GM19240 (cell line): Measurements from ENCODE around the gene HDGFL2.

ENCODE experiments used
- DNase-seq: peaks from one replicate; pipeline ENCODE4 v3.0.0; 2011; ENCODE audit warnings: low spot score; ENCODE audit not compliant: insufficient read length

HDGFL2 gene

GRCh38 chr19:4464815-4465581 lies 7.1 kb upstream of the HDGFL2 start:
- no peak for DNase-seq

GRCh38 chr19:4467835-4468234 lies 4.3 kb upstream of the HDGFL2 start:
- DNase-seq = no peak

GRCh38 chr19:4471403-4472173 lies 509 bp upstream of the HDGFL2 start:
- DNase-seq = peak; percentile 96

DNA sequence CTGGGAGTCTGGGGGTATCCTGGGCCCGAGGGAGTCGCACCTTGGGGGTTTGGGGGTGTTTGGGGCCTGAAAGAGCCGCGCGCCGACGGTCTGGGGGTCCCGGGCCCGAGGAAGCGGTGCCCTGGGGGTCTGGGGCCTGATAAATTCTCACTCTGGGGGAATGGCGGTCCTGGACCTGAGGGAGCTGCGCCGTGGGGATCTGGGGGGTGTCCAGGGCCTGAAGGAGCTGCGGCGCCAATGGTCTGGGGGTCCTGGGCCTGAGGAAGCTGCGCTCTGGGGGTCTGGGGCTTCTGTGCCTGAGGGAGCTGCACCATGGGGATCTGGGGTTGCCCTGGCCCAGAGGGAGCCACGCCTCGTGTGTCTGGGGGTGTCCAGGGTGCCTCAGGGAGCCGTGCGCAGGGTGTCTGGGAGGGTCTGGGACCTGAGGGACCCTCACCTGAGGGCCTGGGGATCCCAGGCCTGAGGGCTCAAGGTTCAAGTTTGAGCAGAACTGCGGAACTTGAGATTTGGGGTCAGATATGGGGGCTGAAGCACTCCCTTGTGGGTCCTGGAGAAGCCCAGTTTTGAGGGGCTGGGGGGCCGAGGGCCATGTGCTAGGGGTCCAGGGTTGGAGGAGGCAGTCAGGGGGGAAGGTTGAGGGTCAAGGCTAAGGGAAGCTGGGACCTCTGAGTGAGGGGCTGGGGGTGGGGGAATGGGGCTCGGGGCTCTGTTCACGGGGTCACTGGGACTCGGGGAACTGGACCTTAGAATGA lies 1.1 kb downstream of the HDGFL2 start:
- DNase-seq = peak; percentile 0

DNA sequence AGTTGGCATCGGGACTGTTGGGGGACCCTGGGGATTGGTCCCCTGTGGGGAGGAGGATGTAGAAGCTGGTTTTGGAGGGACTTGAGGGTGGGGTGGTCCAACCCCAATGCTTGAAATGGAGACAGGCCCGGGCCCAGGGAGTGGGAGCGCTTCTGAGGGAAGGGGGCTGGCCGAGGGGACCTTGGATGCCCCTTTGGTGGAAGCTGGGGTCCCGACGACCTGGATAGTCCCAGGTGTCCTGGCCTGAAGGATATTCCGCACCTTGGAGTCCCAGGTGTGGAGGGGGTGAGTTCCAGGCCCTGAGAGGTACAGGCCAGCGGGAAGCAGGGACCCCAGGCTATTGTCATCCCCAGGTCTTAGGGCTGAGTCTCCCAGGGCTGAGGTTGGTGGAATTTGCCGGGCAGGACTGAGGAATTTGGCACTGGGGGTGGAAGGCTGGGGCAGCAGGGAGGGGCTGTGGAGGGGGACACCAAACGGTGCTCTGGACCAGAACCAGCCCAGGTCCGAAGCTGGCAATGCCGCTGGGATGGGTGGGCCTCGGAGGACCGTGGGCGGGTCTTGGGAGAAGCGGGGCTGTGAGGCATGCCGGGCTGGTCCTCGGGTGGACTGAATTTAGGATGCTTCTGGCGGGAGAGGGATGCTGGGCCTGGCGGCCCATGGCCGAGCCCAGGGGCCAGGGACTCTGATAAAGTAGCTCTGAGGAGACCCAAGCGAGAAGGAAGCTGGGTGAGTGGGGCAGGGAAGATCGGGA lies 1.8 kb downstream of the HDGFL2 start:
- peak; percentile 1 for DNase-seq

DNA sequence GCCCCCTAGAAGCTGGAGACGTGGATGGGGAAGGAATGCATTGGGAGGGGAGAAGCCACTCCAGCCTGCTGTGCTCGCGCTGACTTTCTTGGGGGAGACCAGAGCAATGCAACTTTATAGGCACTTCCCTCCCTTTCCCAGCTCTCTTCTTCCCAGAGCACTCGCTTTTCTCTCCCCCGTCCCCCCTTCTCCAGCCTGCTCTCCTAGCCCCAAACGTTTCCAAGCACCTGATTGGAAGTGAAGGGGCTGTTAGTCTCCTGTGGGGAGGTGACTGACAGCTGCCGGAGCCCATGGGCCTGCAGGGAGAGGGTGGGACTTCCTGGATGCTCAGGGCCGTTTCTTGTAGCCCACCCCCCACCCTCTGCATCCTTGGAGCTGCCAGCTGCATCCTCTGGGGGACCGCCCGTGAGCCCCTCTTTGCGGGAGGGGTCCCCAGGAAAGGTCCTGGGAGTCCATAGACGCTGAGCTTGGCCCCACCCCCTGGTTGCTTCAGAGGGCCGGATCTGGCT lies 2.5 kb downstream of the HDGFL2 start:
- peak; percentile 61 for DNase-seq

DNA sequence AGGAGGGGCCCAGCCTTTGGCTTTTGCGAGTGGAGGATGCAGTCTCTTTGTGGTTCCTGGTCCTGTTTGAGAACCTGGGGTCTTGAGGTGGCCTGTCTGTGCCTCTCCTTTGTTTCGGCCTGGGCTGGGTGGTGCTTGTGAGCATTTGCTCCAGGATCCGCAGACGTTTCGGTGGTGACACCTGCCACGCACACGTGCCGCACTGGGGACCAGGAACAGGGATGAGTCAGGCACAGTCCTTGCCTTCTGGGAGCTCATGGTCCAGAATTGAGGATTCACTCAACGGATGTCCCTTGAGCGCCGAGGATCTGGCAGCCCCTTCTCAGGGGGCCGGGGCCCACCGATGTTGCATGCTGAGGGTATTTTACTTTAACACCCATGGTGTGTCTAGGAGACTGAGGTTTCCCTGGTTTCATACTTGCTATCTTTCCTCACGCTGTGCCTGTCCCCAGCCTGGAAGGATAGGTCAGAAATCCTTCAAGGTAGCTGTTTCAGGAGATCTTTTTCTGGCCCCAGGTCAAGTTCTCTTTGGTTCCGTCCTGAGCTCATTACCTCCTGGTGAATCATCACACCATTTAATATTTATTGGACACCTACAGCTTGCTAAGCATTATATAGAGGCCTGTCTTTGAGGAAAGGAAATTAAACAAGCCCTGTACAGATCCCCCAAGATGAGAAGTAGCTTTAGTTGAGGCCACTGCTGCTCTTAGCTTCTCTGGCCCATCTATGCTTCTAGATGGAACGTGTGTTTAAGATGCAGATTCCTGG lies 5.1 kb downstream of the HDGFL2 start:
- no peak for DNase-seq

DNA sequence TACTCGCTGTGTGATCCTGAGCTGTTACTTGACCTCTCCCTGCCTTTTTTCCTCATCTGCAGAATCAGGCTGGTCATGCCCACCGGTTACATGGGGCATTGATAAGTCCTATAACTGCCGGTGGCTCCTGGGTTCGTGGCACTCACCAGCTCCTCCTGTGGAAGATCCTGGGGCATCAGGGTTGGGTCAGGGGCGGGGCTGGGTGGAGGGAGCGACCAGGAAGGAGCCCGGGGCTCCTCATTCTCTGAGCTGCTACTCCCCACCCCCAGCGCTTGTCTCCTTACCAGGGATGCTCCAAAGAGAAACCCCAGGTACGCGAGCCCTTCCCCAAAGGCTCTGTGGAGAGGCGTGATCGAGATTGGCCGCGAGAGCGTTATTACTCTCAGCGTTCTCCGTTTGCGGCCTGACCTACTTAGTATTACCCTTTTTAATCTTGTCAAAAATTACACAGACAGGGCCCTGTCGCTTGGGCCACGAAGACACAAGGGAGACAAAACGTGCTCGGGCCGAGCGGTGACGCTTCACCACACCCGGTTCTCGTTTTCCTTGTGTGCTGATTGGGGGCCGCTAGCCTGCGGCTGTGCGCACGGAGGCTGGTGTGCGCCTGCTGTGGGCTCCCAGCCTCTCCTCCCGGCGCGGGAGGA lies 10.7 kb downstream of the HDGFL2 start:
- no peak for DNase-seq

- no peak for DNase-seq
Observed at GRCh38 chr19:4483385-4483784, 11.3 kb downstream of the HDGFL2 start.

DNA sequence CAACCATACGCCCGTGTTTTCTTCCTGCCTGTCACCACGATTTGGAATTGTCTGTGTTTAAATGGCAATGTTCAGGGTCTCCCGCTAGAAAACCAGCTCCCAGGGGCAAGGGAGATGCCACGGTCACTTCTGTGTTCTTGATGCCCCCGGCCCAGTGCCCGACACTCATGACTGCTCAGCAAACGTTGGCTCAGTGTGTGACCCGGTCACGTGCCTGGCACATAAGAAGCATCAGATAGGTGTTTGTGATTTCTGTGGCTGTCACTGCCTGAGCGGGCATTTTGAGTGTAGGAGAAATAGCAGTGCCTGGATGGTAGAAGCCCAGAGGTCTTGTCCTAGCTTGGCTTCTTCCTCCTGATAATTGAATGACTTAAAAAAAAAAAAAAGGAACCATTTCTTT lies 15.5 kb downstream of the HDGFL2 start:
- DNase-seq = no peak

- no peak for DNase-seq
Observed at GRCh38 chr19:4488496-4488895, 16.4 kb downstream of the HDGFL2 start.

GRCh38 chr19:4491446-4491845 lies 19.3 kb downstream of the HDGFL2 start:
- DNase-seq = no peak

DNA sequence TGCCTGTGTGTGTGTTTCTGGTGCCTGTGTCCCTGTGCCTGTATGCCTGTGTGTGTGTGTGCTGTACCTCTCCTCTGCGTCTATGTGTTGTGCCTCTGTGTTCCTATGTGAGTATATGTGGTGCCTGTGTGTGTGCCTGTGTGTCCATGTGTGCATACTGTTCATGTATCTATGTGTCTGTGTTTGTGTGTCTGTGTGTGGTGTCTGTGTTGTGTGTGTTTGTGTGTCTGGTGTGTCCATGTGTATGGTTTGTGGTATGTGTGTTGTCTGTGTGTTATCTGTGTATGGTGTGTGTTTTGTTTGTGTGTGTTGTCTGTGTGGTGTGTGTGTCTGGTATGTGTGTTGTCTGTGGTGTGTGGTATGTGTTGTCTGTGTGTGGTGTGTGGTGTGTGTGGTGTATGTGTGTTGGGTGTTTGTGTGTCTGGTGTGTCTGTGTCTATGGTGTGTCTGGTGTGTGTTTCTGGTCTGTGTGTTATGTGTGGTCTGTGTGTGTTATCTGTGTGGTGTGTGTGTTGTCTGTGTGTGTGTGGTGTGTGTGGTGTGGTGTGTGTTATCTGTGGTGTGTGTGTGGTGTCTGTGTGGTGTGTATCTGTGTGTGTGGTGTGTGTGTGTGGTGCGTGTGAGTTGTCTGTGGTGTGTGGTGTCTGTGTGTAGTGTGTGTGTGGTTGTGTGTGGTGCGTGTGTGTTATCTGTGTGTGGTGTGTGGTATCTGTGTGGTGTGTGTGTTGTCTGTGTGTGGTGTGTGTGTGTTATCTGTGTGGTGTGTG lies 20.4 kb downstream of the HDGFL2 start:
- no peak for DNase-seq

DNA sequence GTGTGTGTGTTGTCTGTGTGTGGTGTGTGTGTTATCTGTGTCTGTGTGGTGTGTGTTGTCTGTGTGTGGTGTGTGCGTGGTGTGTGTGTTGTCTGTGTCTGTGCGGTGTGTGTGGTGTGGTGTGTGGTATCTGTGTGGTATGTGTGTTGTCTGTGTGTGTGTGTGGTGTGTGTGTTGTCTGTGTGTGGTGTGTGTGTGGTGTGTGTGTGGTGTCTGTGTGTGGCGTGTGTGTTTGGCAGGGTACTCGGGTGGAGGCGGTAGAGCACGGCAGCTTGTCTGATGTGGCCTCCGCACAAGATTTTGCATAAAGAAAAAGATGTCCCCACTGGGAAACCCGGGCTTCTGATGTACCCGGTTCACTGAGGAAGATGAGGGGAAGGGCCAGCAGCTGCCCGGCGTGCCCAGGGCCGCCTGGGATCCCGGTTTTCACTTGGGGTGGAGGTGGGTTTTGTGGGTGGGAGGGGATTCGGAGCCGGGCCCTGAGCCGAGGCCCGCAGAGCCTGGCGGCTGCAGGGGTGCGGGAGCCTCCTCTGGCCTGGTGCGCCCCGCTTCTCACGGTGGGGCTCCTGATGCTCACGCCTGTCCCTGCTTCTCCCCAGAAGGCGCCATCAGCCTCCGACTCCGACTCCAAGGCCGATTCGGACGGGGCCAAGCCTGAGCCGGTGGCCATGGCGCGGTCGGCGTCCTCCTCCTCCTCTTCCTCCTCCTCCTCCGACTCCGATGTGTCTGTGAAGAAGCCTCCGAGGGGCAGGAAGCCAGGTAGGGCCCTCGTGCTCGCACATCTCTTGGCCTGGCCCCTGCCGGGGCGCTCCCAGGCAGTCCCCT lies 21.2 kb downstream of the HDGFL2 start:
- no peak for DNase-seq

DNA sequence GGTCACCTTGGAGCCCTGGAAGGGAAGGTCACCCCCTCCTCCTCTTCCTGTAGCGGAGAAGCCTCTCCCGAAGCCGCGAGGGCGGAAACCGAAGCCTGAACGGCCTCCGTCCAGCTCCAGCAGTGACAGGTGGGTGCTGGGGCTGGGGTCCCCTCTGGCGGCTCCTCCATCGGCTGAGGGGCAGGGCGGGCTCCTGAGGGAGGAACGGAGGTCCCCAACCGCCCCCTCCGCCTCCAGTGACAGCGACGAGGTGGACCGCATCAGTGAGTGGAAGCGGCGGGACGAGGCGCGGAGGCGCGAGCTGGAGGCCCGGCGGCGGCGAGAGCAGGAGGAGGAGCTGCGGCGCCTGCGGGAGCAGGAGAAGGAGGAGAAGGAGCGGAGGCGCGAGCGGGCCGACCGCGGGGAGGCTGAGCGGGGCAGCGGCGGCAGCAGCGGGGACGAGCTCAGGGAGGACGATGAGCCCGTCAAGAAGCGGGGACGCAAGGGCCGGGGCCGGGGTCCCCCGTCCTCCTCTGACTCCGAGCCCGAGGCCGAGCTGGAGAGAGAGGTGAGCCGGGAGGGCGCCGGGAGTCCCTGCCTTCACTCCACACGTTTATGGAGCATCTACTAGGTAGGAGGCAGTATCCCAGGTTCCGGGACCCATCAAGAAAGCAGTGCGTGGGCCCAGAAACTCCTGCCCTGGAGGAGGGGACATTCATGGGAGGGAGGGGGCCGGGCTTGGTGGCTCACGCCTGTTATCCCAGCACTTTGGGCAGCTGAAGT lies 22.0 kb downstream of the HDGFL2 start:
- DNase-seq = no peak

- DNase-seq = no peak
Observed at GRCh38 chr19:4494691-4495064, 22.6 kb downstream of the HDGFL2 start.

- no peak for DNase-seq
Observed at GRCh38 chr19:4495471-4495870, 23.4 kb downstream of the HDGFL2 start.

DNA sequence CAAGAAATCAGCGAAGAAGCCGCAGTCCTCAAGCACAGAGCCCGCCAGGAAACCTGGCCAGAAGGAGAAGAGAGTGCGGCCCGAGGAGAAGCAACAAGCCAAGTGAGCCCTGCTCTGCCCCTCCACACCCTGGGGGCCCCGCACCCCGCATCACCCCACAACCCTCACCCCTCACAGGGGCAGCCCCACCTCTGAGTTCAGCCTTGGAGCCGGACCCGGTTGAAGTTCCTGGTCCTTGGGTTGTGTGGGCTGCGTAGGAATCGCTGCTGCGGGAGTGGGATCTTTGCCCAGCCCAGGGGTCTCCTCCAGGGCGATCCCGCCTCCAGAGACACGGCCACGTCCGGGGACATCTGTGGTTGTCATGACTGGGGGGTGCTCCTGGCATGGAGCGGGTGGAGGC lies 24.2 kb downstream of the HDGFL2 start:
- no peak for DNase-seq
